NCI-H1092 (cell line): Measurements from ENCODE around the gene FGF13.

Experiments
- DNase-seq: peaks from one replicate; lab custom pipeline; 2025; lab: John Stamatoyannopoulos, UW

The FGF13 gene

DNA sequence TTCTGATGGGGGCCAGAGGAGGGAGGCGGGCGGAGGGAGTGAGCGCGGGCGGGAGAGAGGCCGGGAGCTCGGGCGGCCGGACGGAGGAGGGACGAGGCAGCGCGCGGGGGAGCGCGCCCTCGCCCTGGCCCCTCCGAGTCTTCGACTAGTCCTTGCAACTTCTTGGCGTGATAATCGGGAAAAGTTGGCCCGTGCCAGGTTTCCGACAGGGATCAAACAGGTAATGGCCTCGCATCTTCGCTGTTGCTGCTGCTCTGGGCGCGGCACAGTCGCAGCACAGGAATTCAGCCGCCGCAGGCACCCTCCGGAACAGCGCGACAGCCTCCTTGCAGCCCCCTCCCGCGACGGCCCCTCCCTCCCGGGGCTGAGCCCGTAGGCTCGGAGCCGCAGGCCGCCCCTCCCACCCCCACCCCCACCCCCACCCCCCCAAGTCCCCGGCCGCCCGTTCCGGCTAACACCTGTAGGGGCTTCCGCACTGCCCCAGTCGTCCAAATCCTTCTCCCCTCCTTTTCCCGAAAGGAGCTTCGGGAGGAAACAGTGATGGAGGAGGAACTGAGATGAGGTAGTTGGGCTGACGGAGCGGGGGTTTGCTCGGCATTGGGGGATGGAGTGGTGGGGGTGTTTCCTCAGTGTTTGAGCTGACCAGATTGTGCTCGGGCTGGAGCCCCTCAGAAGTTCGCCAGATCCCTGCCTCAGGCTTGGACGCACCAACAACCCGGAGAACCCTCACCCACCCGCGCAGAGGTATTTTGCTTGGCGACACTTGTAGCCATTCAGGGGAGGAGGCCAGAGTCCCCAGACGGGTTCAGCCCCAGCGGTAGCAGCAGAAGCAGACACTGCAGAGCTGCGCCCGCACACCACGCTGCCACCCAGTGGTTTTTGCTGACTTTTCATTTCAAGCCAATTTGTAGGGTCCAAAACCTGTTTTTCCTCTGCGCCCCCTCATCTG, at the start of gene FGF13:
TSS of gene FGF13 (minus strand) at position 319 of the 949 bp plus-strand sequence. CDS start 714 bp downstream, outside the sequence.
- peak; percentile 5 for DNase-seq

GRCh38 chrX:138759217-138759943, 47.9 kb upstream of the FGF13 start:
- no peak for DNase-seq

- DNase-seq: no peak
Measured at GRCh38 chrX:138756234-138756633, 44.7 kb upstream of the FGF13 start.

DNA sequence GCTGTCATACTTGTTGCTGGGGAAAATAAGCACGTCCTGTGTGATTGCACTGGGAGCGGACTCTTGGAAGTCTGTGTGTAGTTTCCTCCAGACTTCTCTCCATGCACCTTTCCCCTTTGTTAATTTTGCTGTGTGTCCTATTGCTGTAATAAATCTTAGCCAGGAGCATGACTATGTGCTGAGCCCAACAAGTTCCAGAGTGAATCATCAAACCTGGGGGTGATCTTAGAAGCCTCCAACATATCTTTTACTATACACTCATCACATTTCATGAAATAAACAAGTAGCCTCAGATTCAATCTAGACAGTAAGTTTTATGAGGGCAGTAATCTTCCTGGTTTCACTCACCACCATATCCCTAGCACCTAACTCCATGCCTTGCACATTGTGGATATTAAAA, 43.3 kb upstream of the FGF13 start:
- no peak for DNase-seq

DNA sequence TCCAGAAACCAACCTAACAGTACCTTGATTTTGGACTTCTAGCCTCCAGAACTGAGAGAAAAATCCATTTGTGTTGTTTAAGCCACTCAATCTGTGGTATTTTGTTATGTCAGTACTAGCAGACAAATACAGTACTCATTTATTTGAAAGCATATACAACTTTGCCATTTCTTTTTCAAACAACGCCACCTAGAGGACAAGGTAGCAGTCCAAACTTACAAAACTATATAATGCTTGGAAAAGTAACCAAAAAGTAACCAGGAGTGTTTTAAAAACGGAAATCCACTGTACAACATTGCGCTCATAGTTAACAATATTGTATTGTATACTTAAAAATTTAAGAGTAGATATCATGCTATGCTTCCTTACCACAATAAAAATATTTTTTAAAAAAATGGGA, 37.0 kb upstream of the FGF13 start:
- DNase-seq: no peak

- peak; percentile 22 for DNase-seq
Measured at GRCh38 chrX:138745196-138745595, 33.7 kb upstream of the FGF13 start.

DNA sequence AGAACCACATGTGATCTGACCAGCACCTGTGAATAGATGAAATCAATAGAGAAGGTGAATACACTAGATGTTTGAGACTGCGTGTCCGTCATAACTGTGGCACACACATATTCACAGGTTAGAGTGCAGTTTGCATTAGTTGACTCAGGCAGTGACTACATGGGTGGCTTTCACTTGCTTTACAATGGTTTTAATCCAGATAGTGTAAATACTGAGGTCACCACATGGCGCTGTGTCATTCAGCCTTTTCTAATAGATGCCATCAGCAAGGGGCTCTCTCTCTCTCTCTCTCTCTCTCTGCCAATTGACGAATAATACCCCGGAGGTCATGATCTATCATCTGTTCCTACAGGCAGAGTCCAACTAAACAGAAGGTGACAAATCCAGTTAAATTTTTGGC, 30.7 kb upstream of the FGF13 start:
- no peak for DNase-seq

DNA sequence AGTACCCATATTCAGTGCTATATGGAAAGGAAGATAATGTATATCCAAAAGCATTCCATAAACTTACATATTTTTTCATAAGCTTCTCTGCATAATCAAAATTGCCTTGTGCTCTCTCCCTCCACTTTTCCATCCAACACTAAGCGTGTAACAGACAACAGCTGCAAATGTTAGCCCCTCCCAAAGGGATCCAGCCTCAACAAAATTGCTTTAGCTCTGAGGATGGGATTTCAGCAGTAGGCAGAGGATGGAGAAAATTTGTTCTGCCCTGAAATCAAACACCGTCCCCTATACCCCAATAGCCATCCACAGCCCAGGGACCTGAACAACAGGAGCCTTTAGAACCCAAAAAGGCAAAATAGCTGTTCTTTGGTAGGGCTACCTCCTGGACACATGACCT, 28.8 kb upstream of the FGF13 start:
- no peak for DNase-seq

DNA sequence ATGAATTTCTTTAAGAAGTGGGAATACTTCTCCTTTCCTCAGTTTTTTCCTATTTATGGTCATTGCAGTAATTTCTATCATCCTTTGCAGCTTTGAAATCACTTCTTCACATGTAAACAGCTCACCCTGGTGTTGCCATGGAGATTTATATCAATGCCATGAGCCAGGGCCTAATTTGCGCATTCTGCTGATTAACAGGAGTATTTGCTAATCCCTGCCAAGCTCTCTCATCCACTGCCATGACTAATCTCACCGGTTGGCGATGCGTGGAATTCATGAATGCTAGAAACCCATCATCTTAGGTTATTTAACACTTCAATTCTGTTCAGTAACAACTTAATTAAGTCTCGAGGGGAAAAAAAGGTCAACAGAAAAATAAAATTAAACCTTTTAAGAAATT, 11.8 kb upstream of the FGF13 start:
- DNase-seq: peak; percentile 18

- DNase-seq: no peak
Measured at GRCh38 chrX:138719396-138719795, 7.9 kb upstream of the FGF13 start.

DNA sequence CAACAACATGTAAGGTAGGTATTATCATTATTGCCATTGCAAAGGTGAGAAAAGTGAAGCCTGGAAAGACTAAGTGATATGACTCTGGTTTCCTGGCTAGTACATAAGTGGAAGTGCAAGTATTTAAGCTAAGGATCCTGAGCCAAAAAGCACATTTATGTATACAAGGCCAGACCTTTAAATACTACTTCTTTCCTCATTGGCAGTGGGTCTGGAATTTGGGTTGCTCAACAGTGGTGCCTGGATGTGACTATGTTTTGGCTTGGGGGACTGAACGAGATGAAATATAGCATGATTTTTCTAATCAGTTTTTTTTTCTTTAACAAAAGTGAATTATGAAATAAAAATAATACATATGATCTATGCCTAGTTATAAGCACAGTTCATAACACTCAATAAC, 7.4 kb upstream of the FGF13 start:
- no peak for DNase-seq

DNA sequence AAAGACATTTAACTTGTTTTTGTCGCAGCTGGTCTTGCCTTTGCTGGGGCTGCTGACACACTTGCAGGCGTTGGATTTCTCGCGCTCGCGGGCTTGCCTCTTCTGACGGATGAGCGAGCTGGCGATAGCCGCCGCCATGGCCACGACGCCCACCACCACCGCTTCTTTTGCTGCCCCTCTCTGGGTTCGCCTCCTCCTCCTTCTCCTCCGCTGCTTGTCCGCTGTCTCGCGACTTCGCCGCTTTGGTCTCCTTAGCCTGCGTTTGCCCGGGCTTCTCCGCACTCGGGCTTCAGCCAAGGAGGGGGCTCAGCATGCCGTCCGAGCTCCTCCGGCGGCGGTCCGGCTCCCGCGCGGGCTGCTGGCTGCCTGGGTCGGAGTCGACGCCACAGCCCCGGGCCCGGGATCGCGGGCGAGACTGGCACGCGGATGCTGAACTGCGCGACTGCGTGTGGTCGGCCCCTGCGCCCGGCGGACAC, 613 bp downstream of the FGF13 start:
- no peak for DNase-seq

DNA sequence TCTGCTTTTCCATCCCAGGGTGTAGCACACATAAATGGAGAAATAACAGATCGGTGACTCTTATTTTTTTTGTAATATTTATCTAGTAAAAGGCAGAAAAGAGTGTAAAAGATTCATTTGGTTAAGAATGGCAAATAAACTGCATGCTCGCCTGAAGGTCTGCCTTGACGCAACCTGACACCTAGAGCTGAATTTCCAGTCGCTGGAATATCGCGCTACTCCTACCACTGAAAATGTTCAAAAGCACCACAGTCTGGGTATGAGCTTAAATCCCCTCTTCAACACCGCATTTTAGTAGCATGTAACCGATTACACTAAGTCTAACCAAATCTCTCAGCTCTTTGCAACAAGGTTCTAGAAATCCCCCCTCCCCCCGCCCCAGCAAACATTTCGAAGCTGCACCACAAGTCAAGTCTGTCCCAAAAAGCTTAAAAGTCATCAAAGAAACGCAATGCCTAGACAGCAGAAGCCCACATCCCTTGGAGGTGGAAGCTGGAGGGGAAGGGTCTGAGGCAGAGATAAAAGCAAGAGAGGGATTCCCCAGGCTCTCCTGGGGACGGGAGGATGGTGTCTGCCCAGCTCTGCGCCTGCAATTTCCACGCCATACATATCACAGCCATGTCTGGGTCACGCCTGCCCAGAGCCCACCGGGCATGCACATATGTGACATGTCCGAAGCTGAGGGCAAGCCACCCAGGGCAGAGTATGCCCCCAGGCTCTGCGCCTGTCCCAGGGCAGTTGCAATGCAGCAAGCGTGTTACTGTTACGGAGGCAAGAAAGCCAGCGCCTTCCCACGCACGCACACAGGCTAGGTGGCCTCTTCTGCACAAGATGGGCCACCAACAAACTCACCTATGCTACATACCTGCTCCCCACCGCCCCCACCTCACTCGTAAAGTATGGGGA, 1.4 kb downstream of the FGF13 start:
- no peak for DNase-seq

- no peak for DNase-seq
Measured at GRCh38 chrX:138708268-138708667, 3.2 kb downstream of the FGF13 start.

- no peak for DNase-seq
Measured at GRCh38 chrX:138704596-138704995, 6.9 kb downstream of the FGF13 start.

DNA sequence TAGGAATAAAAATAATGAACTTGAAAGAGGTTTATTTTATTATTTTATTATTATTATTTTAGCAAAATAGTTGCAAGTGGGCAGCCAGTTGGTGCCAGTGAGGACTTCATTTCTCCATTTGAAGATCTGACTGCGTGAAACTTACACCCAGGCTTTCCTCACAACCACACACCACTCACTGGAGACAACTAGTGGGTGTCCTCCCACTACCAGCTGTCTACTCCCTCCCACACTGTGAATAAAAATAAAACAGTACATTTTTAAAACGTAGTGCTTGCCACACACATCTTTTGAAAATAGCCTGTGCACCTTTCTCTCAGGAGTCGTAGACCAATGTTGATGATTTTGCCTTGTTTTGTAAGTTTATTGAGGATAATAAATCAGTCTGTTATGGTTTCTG, 7.4 kb downstream of the FGF13 start:
- DNase-seq: no peak

- DNase-seq: no peak
Measured at GRCh38 chrX:138692591-138692990, 18.9 kb downstream of the FGF13 start.

GRCh38 chrX:138691186-138691585, 20.3 kb downstream of the FGF13 start:
- no peak for DNase-seq

GRCh38 chrX:138690591-138690990, 20.9 kb downstream of the FGF13 start:
- no peak for DNase-seq

- DNase-seq: no peak
Measured at GRCh38 chrX:138683600-138683999, 27.9 kb downstream of the FGF13 start.

DNA sequence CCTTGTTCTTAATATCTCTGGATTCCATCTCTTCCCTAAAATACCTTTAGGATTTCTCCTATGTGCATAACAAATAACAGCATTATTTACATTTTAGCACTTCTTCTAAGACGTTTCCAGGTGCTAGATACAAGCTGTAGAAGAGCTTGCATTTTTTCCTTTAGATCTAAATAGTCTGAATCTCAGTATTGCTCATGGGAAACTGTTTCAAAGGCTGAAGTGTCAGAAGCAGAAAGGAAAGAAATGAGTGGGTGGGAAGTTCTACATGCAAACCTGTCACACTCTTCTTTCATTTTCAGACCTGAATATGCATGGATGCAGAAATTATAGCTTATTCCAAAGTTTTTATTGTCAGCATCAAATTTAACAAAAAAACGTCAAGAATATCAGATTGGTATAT, 41.8 kb downstream of the FGF13 start:
- DNase-seq: no peak

- DNase-seq: no peak
Measured at GRCh38 chrX:138664466-138664865, 47.1 kb downstream of the FGF13 start.
